MCF 10A (cell line): Measurements from ENCODE around the gene CXCL16. TPM values are rescaled to one million over a fixed set of nuclear protein-coding genes. Genes with fewer than 3 reads are reported as not detected.
"Not testable (repeated sequence)": the region's sequence is repeated elsewhere in the genome, so short reads cannot be mapped to it uniquely, and the experiment has no call there.

ENCODE experiments used
- BruUV-seq: library from RNA; stranded (reverse); fragments of 400-500 nt; replicated peaks from 2 replicates; lab custom pipeline; 2021; lab: Mats Ljungman, UMichigan
- CTCF ChIA-PET: fragments of 300-600 bp; sonication (Branson Sonifier 250); formaldehyde crosslinking; extraction: SDS; loops from one replicate; lab custom pipeline; 2021; ENCODE audit warnings: antibody characterized with exemption, inconsistent platforms; lab: Yijun Ruan, JAX
- POLR2A ChIA-PET: fragments of 300-600, 350-650 bp; sonication (Branson Sonifier 250); formaldehyde crosslinking; extraction: SDS; loops from one replicate; lab custom pipeline; 2020; ENCODE audit warnings: antibody characterized with exemption, inconsistent platforms; lab: Yijun Ruan, JAX
- DNase-seq: peaks from one replicate; pipeline ENCODE4 v3.0.0-alpha.2; 2018; ENCODE audit not compliant: unreplicated experiment
- H3K27ac Mint-ChIP-seq: one replicate; pipeline ENCODE4 v1.8.0; 2022; ENCODE audit warnings: mild to moderate bottlenecking, low read depth, mixed read lengths; ENCODE audit not compliant: unreplicated experiment
- H3K27me3 Mint-ChIP-seq: one replicate; pipeline ENCODE4 v1.8.0; 2022; ENCODE audit warnings: mixed read lengths; ENCODE audit not compliant: insufficient read depth, unreplicated experiment
- H3K36me3 Mint-ChIP-seq: one replicate; pipeline ENCODE4 v1.8.0; 2022; ENCODE audit warnings: mild to moderate bottlenecking, moderate library complexity, mixed read lengths; ENCODE audit not compliant: insufficient read depth, unreplicated experiment
- H3K4me1 Mint-ChIP-seq: one replicate; pipeline ENCODE4 v1.8.0; 2022; ENCODE audit warnings: mixed read lengths; ENCODE audit not compliant: insufficient read depth, unreplicated experiment
- H3K4me3 Mint-ChIP-seq: one replicate; pipeline ENCODE4 v1.8.0; 2022; ENCODE audit warnings: mild to moderate bottlenecking, moderate library complexity, mixed read lengths; ENCODE audit not compliant: unreplicated experiment
- H3K9me3 Mint-ChIP-seq: one replicate; pipeline ENCODE4 v1.8.0; 2022; ENCODE audit warnings: mixed read lengths; ENCODE audit not compliant: unreplicated experiment
- CTCF ChIP-seq: fragments of 200-600 bp; IDR thresholded peaks from one replicate; pipeline ENCODE4 v1.8.0; 2022; ENCODE audit warnings: antibody characterized with exemption, mild to moderate bottlenecking; ENCODE audit not compliant: unreplicated experiment
- intact Hi-C: fragments of 100-400 bp; cut with micrococcal nuclease; formaldehyde crosslinking; loops from 2 replicates; pipeline ENCODE4 v1.14.1; 2022
- total RNA-seq: library from RNA; stranded (reverse); gene quantifications from 2 replicates; pipeline ENCODE4 v1.2.3, GENCODE V29; 2022

Gene CXCL16
- total RNA-seq, 1 experiment from 2014 or later, result 16.7 TPM

- H3K27me3 Mint-ChIP-seq, result no peaks in the 10 kb centered on the region
- H3K36me3 Mint-ChIP-seq, result peaks cover 16% of the 10 kb centered on the region
- intact Hi-C loops, result no loop called here
- ChIA-PET CTCF (interaction anchor here (0.5 to 1.4 kb wide), 7 partner anchors 12 to 1634 kb away, joined by 3 to 9 read pairs (median 3); no protein-coding TSS in a partner anchor), POLR2A (interaction anchor here (0.8 to 2.2 kb wide), 16 partner anchors 11 to 266 kb away, joined by 3 to 13 read pairs (median 4); partner anchors contain the start of genes CXCL16, MED11, PFN1 and RNF167)
- H3K27ac Mint-ChIP-seq, result peak overlapping the region; percentile 7
- no peak for DNase-seq
- peak overlapping the region; percentile 88 for H3K4me3 Mint-ChIP-seq
- TF ChIP-seq CTCF, result no peak
- no TSS peak for BruUV-seq
- H3K4me1 Mint-ChIP-seq, result peaks cover 30% of the 10 kb centered on the region
- H3K9me3 Mint-ChIP-seq, result no peaks in the 10 kb centered on the region
Observed at GRCh38 chr17:4703330-4703691, 36.4 kb downstream of the CXCL16 start.

GRCh38 chr17:4701116-4701515 lies 38.6 kb downstream of the CXCL16 start:
- TF ChIP-seq CTCF, result no peak
- peaks cover 28% of the 10 kb centered on the region for H3K36me3 Mint-ChIP-seq
- no peaks in the 10 kb centered on the region for H3K9me3 Mint-ChIP-seq
- POLR2A ChIA-PET, result interaction anchor here (0.6 to 0.9 kb wide), 2 partner anchors 472 to 588 kb away, joined by 4 read pairs; no protein-coding TSS in a partner anchor
- intact Hi-C loops, result no loop called here
- DNase-seq, result no peak
- peaks cover 28% of the 10 kb centered on the region for H3K4me1 Mint-ChIP-seq
- H3K27ac Mint-ChIP-seq, result peak overlapping the region; percentile 31
- CTCF ChIA-PET, result no interaction called here
- H3K27me3 Mint-ChIP-seq, result no peaks in the 10 kb centered on the region
- H3K4me3 Mint-ChIP-seq, result peak overlapping the region; percentile 51
- no TSS peak for BruUV-seq

GRCh38 chr17:4699401-4700056 lies 40.2 kb downstream of the CXCL16 start:
- H3K27me3 Mint-ChIP-seq, H3K4me3 Mint-ChIP-seq, BruUV-seq, intact Hi-C loops, DNase-seq, H3K9me3 Mint-ChIP-seq, POLR2A ChIA-PET, H3K27ac Mint-ChIP-seq: not testable (repeated sequence)
- CTCF ChIA-PET, result interaction anchor here (0.7 to 1.2 kb wide), 2 partner anchors 133 to 186 kb away, joined by 3 to 5 read pairs; no protein-coding TSS in a partner anchor
- Mint-ChIP-seq H3K4me1 (peaks cover 25% of the 10 kb centered on the region), H3K36me3 (peaks cover 42% of the 10 kb centered on the region)

GRCh38 chr17:4696437-4696805 lies 43.3 kb downstream of the CXCL16 start:
- Mint-ChIP-seq H3K27me3 (no peaks in the 10 kb centered on the region), H3K4me3 (no peak overlapping the region), H3K36me3 (peaks cover 62% of the 10 kb centered on the region), H3K27ac (no peak overlapping the region), H3K4me1 (peaks cover 13% of the 10 kb centered on the region), H3K9me3 (no peaks in the 10 kb centered on the region)
- TF ChIP-seq CTCF, result no peak
- no peak for DNase-seq
- intact Hi-C loops, result no loop called here
- ChIA-PET CTCF (no interaction called here), POLR2A (no interaction called here)
- no TSS peak for BruUV-seq
